Upper lobe of left lung (tissue), 4 donors: ENCODE measurements around the gene ITPR1.

Source experiments
- POLR2A ChIP-seq, 4 donors: fragments of 450-650 bp; IDR thresholded peaks; one replicate each; pipeline ENCODE4 v1.5.1; 2016 to 2017; ENCODE audit warnings: antibody characterized with exemption in 4 of 4, mild to moderate bottlenecking in 2 of 4
- TF ChIP-seq, protein P1 (sequence below), 6 experiments: fragments of 450-650 bp in 4 of 6; fragments of 200-600 bp in 2 of 6; sonication (generic) in 2 of 6; IDR thresholded peaks; one replicate each; pipeline ENCODE4 v1.5.1; 2016 to 2019; ENCODE audit warnings: antibody characterized with exemption in 6 of 6

DNA sequence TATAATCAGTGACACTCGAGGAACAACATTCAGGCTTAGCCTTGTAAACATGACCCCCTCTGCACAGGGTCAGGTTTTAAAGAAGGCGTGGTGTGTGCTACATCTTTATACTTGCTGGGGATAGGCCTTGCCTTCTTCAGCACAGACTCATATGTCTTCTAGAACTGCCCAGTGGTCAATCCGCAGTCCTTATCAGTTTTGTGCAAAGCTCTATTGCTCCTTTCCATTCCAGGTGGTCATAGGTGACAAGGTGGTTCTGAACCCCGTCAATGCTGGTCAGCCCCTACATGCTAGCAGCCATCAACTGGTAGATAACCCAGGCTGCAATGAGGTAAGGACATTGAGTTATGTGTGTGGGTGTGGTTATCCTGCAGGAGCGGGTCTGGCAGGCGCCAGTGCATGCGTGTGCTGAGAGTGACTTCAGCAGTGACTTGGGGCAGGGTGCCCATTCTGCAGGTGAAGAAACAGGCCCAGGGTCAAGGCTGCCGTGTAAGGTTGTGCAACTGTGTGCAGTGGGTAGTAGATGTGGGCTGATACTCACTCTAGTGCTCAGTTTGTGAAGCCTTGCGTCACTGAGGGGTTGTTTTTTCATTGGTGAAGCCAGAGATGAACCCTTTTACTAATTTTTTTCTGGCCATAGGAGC, 150.9 kb downstream of the ITPR1 start:
- TF ChIP-seq, protein P1, sequence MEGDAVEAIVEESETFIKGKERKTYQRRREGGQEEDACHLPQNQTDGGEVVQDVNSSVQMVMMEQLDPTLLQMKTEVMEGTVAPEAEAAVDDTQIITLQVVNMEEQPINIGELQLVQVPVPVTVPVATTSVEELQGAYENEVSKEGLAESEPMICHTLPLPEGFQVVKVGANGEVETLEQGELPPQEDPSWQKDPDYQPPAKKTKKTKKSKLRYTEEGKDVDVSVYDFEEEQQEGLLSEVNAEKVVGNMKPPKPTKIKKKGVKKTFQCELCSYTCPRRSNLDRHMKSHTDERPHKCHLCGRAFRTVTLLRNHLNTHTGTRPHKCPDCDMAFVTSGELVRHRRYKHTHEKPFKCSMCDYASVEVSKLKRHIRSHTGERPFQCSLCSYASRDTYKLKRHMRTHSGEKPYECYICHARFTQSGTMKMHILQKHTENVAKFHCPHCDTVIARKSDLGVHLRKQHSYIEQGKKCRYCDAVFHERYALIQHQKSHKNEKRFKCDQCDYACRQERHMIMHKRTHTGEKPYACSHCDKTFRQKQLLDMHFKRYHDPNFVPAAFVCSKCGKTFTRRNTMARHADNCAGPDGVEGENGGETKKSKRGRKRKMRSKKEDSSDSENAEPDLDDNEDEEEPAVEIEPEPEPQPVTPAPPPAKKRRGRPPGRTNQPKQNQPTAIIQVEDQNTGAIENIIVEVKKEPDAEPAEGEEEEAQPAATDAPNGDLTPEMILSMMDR (IDR thresholded peaks at IDR 0.05): no peak
- TF ChIP-seq POLR2A (IDR thresholded peaks at IDR 0.05): no peak
